ENCODE data around the gene STPG2. TPM values are rescaled to one million over a fixed set of nuclear protein-coding genes. Genes with fewer than 3 reads are reported as not detected.

Gene STPG2
- total and polyA plus RNA-seq, 2 donors (not counting 1 experiment from before 2014, with no cell fraction given), result 0.13 to 0.49 TPM

GRCh38 chr4:97851115-97851514, 292.2 kb downstream of the STPG2 start:
- no peak overlapping the region for H3K9ac ChIP-seq (ENCODE audit: low read length)
- Mint-ChIP-seq H3K27ac (no peak overlapping the region), H3K9me3 (ENCODE audit: insufficient read depth) (peaks cover 10% of the 10 kb centered on the region), H3K27me3 (no peaks in the 10 kb centered on the region), H3K4me3 (no peak overlapping the region), H3K4me1 (no peaks in the 10 kb centered on the region)
- ChIA-PET CTCF (no interaction called here), POLR2A (no interaction called here)
- peaks cover 0 to 5% (median 0%) of the 10 kb centered on the region in 3 donors for H3K9me3 ChIP-seq (ENCODE audit: control extremely low read depth in 1 of 3, control insufficient read depth in 2 of 3, insufficient read depth in 1 of 3, low read length in 2 of 3)
- intact Hi-C loops (cut with micrococcal nuclease), result no loop called here
- TF ChIP-seq CTCF (IDR thresholded peaks at IDR 0.05), result no peak
- no peak for TF ChIP-seq EZH2 (IDR thresholded peaks at IDR 0.05; ENCODE audit: borderline replicate concordance, insufficient read depth, low read depth, low read length, poor library complexity, severe bottlenecking)
- H3K4me3 ChIP-seq (ENCODE audit: control extremely low read depth in 1 of 5, extremely low read depth in 1 of 5, insufficient read depth in 1 of 5, low read depth in 2 of 5, low read length in 4 of 5), result no peak overlapping the region
- no peaks in the 10 kb centered on the region for H3K36me3 ChIP-seq (replicated peaks in 1 of 2; ENCODE audit: control extremely low read depth in 1 of 2, control insufficient read depth in 1 of 2, extremely low read depth in 1 of 2, insufficient read depth in 2 of 2, low read length in 1 of 2)
- H3K27ac ChIP-seq (ENCODE audit: low read length in 2 of 2), result no peak overlapping the region
- DNase-seq (no peak), ATAC-seq (ENCODE audit: low read depth) (no peak)
- H3K4me2 ChIP-seq (replicated peaks; ENCODE audit: low read depth, low read length, poor library complexity, severe bottlenecking), result no peak overlapping the region
- no peaks in the 10 kb centered on the region for H3K27me3 ChIP-seq (replicated peaks in 1 of 4; ENCODE audit: control extremely low read depth in 1 of 4, control insufficient read depth in 3 of 4, insufficient read depth in 4 of 4, low read length in 3 of 4)
- no peaks in the 10 kb centered on the region for H4K20me1 ChIP-seq (ENCODE audit: control insufficient read depth, insufficient read depth, low read length, poor library complexity, severe bottlenecking)
- no CpG with 5 or more reads among the region's 1 CpG for WGBS (ENCODE audit: insufficient coverage)
- no peak overlapping the region for H2AFZ ChIP-seq (ENCODE audit: insufficient read depth, low read depth, low read length, poor library complexity, severe bottlenecking)
- no peaks in the 10 kb centered on the region for H3K79me2 ChIP-seq (ENCODE audit: control insufficient read depth, insufficient read depth, low read length)
- H3K4me1 ChIP-seq (ENCODE audit: control insufficient read depth in 2 of 2, insufficient read depth in 2 of 2, low read length in 2 of 2), result no peaks in the 10 kb centered on the region

GRCh38 chr4:97845758-97846157, 297.5 kb downstream of the STPG2 start:
- ChIA-PET POLR2A (no interaction called here), CTCF (no interaction called here)
- Histone ChIP-seq H3K79me2 (ENCODE audit: control insufficient read depth, insufficient read depth, low read length) (no peaks in the 10 kb centered on the region), H3K27ac (ENCODE audit: low read length in 2 of 2) (no peak overlapping the region), H2AFZ (ENCODE audit: insufficient read depth, low read depth, low read length, poor library complexity, severe bottlenecking) (no peak overlapping the region), H4K20me1 (ENCODE audit: control insufficient read depth, insufficient read depth, low read length, poor library complexity, severe bottlenecking) (no peaks in the 10 kb centered on the region), H3K4me2 (replicated peaks; ENCODE audit: low read depth, low read length, poor library complexity, severe bottlenecking) (no peak overlapping the region), H3K9ac (ENCODE audit: low read length) (no peak overlapping the region), H3K4me1 (ENCODE audit: control insufficient read depth in 2 of 2, insufficient read depth in 2 of 2, low read length in 2 of 2) (no peaks in the 10 kb centered on the region), H3K4me3 (ENCODE audit: control extremely low read depth in 1 of 5, extremely low read depth in 1 of 5, insufficient read depth in 1 of 5, low read depth in 2 of 5, low read length in 4 of 5) (no peak overlapping the region), H3K36me3 (replicated peaks in 1 of 2; ENCODE audit: control extremely low read depth in 1 of 2, control insufficient read depth in 1 of 2, extremely low read depth in 1 of 2, insufficient read depth in 2 of 2, low read length in 1 of 2) (no peaks in the 10 kb centered on the region), H3K9me3 (ENCODE audit: control extremely low read depth in 1 of 3, control insufficient read depth in 2 of 3, insufficient read depth in 1 of 3, low read length in 2 of 3) (peaks cover 0 to 4% (median 0%) of the 10 kb centered on the region in 3 donors), H3K27me3 (replicated peaks in 1 of 4; ENCODE audit: control extremely low read depth in 1 of 4, control insufficient read depth in 3 of 4, insufficient read depth in 4 of 4, low read length in 3 of 4) (no peaks in the 10 kb centered on the region)
- Mint-ChIP-seq H3K4me3 (no peak overlapping the region), H3K9me3 (ENCODE audit: insufficient read depth) (peaks cover 1% of the 10 kb centered on the region), H3K4me1 (no peaks in the 10 kb centered on the region), H3K27me3 (no peaks in the 10 kb centered on the region), H3K27ac (no peak overlapping the region)
- intact Hi-C loops (cut with micrococcal nuclease), result no loop called here
- TF ChIP-seq EZH2 (IDR thresholded peaks at IDR 0.05; ENCODE audit: borderline replicate concordance, insufficient read depth, low read depth, low read length, poor library complexity, severe bottlenecking), result no peak
- no peak for TF ChIP-seq CTCF (IDR thresholded peaks at IDR 0.05)
- ATAC-seq (ENCODE audit: low read depth) (no peak), DNase-seq (no peak)

Measured in B cell (primary cell).